Activated CD4-positive, alpha-beta T cell treated with anti-CD3 and anti-CD28 coated beads for 4 hours (primary cell): Measurements from ENCODE around the gene SORBS2.
"Not testable (repeated sequence)": the region's sequence is repeated elsewhere in the genome, so short reads cannot be mapped to it uniquely, and the experiment has no call there.

Experiments
- DNase-seq, 2 donors: peaks; one replicate each; pipeline ENCODE4 v3.0.0-alpha.2; 2020

Gene SORBS2

DNA sequence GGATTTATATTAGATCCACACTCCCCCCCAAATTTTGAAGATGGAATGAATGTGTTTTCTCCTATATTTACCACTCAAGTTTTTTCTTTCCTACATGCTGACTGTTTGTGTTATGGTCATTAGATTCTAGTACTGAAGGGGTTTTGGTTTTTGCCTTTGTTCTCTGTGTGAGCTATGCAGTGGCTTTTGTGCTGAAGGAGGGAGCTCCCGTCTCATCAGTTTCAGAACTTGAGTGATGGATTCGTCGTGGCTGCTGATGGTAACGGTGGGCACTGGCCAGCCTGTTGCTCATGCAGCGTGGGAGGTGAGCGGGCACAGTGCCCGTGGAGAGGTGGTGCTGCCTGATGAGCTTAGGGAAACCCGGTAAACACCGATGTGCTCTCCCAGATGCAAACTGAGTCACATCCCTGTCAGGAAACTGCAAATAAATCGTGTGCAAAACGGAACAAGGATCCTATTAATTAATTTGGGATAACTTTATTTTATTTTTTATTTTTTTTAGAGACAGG is 101.5 kb downstream of the SORBS2 start:
- DNase-seq: no peak

DNA sequence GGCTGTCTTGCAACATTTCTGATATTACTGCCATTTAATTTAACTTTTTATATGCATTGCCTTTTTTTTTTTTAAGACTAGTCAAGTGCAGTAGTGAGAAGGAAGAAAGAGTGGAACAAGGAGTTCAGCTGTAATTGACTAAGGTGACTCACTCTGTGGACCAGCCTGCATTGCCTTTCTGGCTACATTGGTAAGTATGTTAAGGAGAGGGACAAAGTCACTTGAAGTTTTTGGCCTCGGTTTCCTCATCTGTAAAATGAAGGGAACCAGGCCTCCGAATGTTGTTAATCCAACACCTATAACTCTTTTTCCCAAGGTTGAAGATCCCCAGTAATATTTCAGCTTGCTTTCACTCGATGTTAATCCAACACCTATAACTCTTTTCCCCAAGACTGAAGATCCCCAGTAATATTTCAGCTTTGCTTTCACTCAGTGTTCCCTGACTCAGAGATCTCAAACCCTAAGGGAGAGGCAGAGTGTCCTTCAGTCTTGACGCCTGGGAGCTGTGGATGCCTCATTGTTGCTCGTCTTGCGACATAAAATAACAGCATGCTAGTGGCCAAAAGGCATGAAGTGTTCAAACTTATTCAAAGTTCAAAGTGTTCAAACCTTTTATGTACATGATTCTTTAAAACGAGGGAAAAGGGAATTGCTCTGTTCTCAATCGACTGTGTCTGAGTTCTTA is 102.0 kb downstream of the SORBS2 start:
- no peak for DNase-seq

DNA sequence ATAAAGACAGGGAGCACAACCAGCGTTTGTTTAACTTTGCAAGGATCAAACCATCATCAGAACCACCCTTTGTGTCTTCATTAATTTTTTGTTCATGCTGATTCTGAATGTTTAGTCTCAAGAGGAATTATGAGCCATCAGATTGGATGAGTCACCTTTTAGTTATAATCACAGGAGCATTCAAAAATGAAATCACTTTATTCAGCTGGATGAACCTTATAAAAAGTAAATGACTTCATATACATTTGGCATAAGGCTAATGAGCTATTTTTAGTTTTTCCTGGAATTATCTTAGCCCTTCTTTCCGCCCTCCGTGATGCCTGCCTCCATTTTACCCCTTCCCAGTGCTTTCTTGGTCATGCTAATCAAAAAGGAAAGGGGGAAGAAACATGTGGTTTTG is 103.6 kb downstream of the SORBS2 start:
- DNase-seq: no peak

DNA sequence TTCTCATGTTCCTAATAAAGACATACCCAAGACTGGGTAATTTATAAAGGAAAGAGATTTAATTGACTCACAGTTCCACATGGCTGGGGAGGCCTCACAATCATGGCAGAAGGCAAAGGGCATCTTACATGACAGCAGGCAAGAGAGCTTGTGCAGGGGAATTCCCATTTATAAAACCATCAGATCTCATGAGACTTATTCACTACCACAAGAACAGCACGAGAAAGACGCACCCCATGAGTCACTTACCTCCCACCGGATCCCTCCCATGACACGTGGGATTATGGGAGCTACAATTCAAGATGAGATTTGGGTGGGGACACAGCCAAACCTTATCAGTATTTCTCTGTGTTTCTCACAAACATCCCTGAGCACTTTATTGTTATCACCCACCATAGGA is 104.4 kb downstream of the SORBS2 start:
- DNase-seq: not testable (repeated sequence)

DNA sequence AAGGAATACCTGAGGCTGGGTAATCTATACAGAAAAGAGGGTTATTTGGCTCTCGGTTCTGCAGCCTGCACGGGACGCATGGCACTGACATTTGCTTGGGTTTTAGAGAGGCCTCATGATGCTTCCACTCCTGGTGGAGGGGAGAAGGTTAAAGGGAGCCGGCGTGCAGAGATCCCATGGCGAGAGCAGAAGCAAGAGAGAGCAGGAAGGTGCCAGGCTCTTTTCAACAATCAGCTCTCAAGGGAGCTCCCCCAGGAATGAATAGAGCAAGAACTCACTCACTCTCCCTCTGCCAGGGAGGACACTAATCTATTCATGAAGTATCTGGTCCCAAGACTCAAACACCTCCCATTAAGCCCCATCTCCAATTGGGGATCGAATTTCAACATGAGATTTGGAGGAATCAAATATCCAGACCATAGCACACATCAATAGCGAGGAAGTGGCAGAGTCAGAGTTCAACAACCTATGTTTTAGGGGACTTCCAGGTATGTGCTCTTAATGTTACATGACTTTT is 109.8 kb downstream of the SORBS2 start:
- no peak for DNase-seq

DNA sequence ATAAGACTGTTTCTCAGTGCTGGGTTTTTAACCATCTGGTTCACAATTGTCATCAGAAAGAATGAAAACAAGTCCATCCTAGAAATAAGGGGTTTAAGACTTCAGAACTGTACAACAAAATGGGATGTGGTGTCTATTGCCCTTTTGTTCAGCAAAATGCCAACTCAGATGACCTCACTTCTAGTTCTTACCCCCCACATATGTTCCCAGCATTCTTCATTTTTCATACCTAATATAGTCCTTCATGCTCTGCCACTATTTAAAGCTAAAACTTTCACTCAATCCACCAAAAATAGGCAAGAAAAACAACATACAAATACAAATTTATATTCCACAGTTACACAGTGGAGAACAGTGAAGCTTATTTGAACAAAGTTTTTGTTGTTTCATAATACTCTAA is 111.4 kb downstream of the SORBS2 start:
- no peak for DNase-seq

DNA sequence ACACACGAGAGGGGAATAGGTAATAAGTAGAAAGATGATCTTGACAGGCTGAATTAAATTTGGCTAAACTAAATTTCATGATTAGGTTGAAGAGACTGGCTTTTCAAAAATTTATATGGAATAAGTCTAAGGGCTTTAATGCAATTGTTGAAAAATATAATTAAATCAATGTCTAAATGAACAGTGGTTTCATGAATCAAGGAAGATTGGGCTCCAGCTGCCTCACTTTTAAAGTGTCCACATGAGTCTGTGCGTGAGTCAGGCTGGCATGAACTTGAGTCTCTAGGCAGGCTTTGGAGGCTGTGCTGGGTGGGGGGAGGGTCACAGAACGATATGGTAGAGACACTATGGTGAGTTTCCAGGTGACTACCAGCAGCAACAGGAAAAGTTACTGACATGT is 111.9 kb downstream of the SORBS2 start:
- DNase-seq: no peak

DNA sequence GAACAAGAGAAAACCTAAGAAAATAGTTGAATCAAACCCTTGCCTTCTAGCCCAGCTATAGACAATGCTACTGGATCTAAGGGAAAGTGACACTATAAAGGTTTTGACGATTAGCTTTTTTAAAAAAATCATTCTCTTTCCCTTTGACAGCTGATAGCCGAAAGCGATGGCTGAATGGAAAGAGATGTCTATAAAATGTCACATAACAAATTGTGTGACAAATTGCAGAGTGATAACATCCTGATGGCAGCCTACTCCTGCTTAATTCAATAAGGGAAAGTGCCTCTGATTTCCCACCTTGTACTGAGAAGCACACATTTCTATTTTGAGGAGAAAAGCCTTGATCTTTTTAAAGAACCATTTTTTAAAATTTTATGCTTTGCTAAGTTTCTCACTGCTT is 114.5 kb downstream of the SORBS2 start:
- DNase-seq: no peak

DNA sequence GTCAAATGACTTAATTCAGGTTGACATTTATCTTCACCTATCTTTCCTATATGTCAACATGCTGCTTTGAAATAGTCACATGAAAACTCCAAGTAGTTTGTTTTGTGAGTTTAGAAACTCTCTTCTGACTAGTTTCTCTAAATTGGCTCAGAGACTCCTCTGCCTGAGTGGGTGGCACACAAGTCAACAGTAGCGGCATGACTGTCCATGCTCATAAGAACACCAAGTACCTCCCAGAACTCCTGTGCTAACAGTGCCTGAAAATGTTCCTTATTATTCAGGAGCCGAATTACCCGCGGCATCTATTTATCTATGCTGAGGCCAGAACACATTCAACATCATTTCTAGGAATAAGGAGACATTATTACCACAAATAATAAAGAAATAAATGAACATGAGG is 116.3 kb downstream of the SORBS2 start:
- DNase-seq: no peak

DNA sequence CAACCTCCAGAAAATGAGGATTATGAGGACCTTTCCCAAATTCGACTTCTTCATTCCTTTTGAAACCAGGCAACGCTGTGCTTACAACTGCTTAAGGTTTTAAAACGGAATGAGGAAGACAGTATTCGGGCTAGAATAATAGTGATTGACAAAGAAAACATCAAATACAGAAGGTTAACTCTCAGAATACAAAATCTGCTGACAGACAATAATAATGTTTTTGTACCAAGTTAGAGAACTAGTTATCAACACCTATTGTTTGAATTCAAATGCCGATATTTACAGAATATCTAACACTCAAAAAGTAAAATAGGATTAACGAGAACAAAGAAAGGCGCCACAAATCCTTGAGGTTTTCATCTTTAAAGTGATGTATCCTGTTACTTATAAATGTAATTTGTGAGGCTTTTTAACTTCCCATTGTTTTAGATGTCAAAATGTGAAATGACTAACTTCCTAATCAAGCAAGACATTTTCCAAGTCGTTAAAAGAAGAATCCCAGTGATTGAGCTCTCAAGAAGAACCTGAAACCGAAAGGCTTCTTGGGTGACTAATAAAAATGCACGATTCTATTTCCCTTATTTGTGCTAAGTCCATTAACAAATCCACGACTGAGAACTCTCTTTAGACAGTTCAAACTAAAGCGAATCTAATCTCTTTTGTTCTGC is 118.3 kb downstream of the SORBS2 start:
- DNase-seq: no peak

DNA sequence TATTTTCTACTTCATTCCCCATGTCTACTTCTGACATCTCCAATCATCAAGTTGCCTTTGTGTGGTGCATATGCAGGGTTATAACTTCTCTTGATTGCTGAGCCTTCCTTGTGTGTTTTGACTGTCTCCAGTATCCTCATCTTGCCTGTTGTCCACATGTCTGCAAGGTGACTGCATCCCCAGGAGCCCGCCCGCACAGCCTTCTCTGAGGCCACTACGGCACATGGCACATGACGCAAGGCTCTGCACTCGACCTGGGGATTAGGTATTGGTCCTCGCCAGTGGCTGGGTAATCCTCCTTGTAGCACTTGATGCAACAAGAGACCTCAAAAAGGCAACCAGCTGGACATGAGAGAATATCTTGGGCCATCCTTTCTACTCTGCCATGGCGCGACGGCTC is 122.6 kb downstream of the SORBS2 start:
- DNase-seq: no peak

DNA sequence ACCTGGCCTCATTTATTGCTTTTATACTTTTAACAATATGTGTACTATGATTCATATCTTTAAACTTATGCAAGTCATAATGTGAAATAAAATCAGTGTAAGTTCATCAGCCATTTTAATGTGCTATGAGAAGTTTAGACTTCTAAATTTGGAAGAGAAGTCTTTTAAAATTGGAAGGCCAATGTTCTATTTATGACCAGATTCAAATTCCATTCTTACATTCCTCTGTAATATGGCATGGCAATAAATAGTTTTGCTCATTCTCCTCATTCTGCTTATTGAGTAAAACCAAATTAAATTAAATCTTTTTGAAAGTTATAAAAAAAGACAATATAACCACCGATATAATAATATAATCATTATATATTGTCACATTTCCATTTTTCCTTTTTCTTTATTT is 126.2 kb downstream of the SORBS2 start:
- no peak for DNase-seq

DNA sequence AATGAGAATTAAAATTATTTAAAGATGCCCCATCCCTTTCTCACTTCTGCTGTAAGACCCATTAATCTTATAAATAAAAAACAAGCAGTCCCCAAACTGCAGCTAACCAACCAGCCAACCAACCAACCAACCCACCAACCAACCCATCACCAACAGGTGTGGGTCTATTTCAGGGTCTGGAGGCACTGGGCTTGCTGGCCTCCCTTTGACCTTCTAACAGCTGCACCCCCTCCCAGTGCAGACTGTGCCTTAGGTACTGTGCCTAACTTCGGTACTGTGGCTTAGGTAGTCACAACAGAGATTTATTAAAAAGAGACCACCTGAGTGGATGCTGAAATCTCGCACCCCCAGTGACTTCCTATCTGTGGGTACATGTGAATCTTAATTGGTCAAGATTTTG is 128.1 kb downstream of the SORBS2 start:
- no peak for DNase-seq

DNA sequence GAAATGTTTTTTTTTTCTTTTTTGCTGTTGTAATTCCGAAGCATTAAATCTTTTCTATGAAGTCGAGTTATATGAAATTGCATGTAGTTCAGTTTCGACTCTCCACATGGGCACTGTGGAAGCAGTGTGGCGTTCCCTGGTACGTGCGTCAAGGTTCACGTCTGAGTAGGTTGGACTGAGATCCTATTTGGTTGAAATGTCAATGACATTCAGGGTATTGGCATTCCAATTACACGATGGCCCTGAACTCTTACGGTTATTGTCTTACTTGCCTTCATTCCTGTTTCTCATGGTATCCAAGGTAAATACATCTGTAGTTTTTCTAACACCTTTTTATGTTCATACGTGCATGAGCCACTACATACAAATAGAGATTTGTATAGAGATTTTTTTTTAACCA is 128.8 kb downstream of the SORBS2 start:
- DNase-seq: no peak

DNA sequence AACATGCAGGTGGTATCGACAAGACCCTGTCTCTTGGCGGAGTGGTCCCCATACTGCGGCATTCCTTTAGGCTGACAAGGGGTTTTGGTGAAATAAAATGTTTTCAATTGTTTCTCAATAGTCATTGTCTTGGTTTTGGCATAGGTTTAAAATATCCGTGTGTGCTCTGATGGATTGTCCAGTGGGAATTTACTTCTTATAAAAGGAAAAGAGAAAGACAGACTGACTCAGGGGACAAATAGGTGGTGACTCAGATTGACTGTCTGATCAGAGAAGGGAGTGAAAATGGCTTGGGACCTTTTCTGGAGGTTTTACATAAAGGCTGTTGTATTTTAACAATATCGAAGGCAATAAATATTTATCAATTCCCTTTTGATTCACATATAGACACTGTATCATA is 129.8 kb downstream of the SORBS2 start:
- DNase-seq: no peak

DNA sequence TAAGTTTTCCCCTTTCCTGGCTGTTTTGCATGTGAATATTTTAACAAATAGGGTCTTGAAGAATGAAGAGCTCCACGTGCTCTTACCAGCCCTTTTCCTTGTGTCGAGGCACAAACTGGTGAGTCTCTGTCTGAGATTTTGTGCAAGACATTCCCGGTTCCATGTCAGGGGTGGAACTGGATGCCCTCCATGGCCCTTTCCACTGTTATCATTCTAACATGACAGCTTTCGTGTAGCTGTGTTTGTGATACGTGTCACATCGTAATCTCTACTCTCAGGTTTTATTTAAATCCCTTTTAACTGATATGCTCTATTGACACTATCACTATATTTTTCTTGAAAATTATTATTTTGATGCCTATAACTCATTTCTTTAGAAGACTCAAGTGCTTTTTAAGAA is 130.4 kb downstream of the SORBS2 start:
- no peak for DNase-seq

DNA sequence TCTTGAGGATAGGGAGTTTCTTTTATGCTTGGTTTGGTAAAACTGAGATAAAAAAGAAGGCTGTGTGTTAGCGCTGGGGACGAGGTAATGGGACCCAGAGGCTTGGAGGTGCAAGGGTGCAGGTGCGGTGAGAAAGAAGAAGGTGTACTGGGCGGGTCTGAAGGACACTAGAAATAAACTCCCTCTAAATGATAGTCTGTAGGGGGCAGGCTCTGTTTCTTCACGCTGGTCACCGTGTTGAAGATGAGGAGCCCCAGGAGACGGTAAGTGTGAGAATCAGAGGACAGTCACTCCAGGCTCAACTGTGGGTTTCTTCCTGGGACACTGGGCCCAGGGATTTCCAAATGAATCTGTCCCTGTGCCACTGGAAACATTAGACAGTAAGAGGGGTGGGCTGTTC is 131.4 kb downstream of the SORBS2 start:
- no peak for DNase-seq

DNA sequence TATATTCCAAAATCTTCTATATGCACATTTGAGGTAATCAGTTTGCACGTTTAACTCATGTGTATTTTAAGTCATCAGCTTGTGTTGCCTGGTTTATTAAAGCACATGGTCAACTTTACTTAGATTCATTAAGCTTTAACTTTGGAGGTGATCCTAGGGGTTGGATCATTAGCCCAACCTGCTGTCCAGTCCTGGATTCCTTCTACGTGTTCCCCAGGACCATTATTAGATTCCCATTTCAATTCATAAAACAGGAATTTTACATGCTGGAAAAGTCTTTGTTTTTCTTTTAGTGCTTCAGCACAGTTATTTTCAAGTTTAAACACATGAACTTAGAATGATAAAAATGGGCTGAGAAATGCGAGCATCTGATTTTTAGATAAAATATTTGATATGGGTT is 132.5 kb downstream of the SORBS2 start:
- DNase-seq: no peak

DNA sequence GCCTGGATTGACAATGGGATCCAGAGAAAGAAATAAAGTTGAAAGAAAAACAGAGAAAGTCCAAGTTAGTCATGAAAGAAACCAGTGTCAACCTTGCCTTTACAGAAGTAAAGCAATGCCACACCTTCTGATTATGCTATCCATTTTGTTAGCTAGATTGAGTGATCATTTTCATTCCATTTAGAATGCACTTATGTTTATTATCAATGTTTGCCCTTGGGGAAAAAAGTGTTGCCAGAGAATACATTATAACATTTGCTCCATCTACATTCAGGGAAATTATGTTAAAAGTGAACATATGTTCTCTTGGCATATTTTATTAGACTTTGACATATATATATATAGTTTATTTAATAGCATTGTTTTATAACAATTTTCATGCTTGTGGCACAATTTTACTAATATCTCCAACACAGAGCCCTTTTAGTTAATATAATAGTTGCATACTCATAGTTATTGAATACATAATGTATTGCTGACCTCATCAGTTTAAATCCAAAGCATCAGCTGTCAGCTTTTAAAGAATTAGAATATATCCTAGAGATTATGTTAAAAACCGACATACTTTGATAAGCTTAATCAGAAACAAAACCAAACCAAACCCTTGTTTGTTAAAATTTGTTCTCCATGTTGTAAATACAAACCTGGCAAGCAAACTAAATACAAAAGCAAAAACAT is 134.2 kb downstream of the SORBS2 start:
- no peak for DNase-seq

DNA sequence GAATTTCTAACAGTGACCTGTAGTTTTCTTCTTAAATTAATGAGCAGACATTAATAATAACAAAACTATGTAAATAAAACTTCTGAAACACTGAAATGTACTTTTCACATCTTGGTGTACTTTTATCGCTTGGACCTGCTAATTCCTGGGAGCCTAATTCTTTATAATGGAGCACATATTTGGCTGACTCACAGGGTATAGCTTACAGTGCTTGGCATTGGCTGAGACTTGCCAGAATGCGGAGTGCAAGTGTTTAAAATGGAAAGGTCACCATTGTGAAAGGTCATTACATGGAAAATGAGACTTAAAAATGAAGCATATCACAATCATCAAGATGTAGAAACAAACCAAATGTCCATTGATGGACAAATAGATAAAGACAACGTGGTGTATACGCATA is 139.4 kb downstream of the SORBS2 start:
- DNase-seq: no peak

DNA sequence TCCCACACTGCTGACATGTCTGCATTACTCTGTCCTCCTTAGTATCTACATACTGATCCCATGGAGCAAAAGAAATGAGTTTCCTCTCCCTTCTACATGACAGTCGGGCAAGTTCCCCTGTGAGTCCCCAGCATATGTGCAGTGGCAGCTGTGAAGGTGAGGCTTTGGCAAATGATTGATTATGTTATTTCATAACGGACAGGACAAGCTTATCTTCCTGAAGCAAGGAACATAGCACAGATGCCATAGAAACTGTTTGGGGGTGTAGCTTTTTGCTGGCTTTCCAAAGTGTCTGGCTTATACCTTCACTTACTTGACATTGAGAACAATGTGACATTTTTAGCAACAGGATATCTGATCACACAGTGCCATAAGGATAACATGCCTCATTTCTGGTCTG is 139.8 kb downstream of the SORBS2 start:
- no peak for DNase-seq

DNA sequence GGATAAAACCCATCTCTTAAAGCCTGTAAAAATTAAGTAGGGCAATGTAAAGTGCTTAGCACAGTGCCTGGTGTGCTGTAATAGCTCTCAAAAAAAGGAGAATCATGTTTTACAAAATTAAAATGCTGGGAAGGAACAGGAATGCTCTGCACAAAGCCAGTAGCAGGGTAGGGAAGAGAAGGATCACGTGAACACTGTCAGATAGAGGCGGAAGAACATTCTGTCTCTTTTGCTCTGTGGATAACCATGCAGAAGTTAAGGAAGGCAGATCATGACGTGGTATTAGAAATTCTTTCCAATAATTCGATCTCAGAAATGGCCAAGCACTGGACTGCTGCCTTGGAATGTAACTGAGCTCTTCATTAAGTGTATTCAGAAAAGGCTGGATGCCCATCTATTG is 140.5 kb downstream of the SORBS2 start:
- no peak for DNase-seq

DNA sequence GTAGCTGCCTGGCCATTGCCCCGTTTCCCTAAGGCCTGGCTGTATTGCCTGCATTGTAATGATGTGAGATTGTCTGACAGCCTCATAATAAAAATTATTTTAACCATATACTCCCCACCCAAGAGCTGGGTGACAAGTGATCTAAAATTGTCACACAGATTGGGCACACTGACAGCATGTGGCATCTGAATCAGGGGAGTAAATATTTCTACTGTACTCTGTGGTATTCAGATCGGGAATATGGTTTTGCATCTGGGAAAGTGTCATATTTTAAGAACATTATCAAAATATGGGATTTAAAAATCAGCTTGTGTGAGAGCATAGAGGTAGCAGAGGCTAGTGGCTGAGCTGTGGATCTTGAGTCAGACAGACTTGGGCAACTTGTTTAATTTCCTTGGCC is 140.9 kb downstream of the SORBS2 start:
- no peak for DNase-seq

DNA sequence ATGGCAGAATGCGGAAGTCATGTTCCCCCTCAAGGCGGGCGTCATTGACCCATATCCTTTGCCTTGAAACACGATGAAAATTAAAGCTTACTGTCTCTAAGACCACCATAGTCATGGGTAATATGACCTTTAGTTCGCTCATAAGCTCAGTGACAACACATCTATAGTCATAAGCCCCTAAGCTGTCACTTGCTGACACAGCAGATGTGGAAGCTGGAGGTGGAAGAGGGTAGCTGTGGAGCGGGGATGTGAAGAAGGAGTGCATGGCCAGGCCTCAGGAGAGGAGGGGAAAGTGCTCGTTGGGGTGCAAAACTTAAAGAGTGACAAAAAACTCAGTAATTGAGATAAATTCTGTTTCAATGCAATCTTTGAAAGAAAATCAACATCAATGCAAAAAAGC is 142.7 kb downstream of the SORBS2 start:
- no peak for DNase-seq
